IMR-90 (cell line): ENCODE measurements around the gene COLEC12. TPM values are rescaled to one million over a fixed set of nuclear protein-coding genes. Genes with fewer than 3 reads are reported as not detected.

Experiments used
- ATAC-seq: fragments of 200-7000 bp; cut with Tn5 transposase; 2 replicates; pipeline ENCODE4 v1.9.1; 2020; ENCODE audit warnings: low read depth, mild to moderate bottlenecking, moderate library complexity
- BruUV-seq: library from RNA; stranded (reverse); fragments of 400-500 nt; replicated peaks from 2 replicates; lab custom pipeline; 2021; lab: Mats Ljungman, UMichigan
- CTCF ChIA-PET: fragments of 300-600 bp; formaldehyde crosslinking; extraction: SDS; loops from one replicate; lab custom pipeline; 2021; ENCODE audit warnings: antibody characterized with exemption; lab: Yijun Ruan, JAX
- POLR2A ChIA-PET: fragments of 300-600 bp; sonication (Branson Sonifier 250); formaldehyde crosslinking; loops from one replicate; lab custom pipeline; 2022; ENCODE audit warnings: antibody characterized with exemption; ENCODE audit not compliant: unreplicated experiment; lab: Charles Lee
- DNase-seq: peaks from one replicate; pipeline ENCODE4 v3.0.0; 2013
- H2AFZ ChIP-seq: replicated peaks from 2 replicates; pipeline ENCODE3; 2013; ENCODE audit warnings: low read length, mild to moderate bottlenecking; ENCODE audit not compliant: poor library complexity
- H2AK5ac ChIP-seq: 2 replicates; pipeline ENCODE4 v1.6.1; 2013; ENCODE audit warnings: low read depth, low read length, inconsistent platforms
- H2AK9ac ChIP-seq: replicated peaks from 2 replicates; pipeline ENCODE3; 2013; ENCODE audit warnings: mild to moderate bottlenecking, low read depth, low read length, moderate library complexity; ENCODE audit not compliant: poor library complexity
- H2BK120ac ChIP-seq: 2 replicates; pipeline ENCODE4 v1.6.1; 2013; ENCODE audit warnings: low read depth, low read length, inconsistent platforms
- H2BK15ac ChIP-seq: 3 replicates; pipeline ENCODE4 v1.6.1; 2013; ENCODE audit warnings: low read depth, low read length, inconsistent platforms
- H2BK20ac ChIP-seq: 2 replicates; pipeline ENCODE4 v1.6.1; 2013; ENCODE audit warnings: low read depth, mild to moderate bottlenecking, inconsistent platforms, low read length, moderate library complexity
- H2BK5ac ChIP-seq: 2 replicates; pipeline ENCODE4 v1.6.1; 2013; ENCODE audit warnings: mild to moderate bottlenecking, low read depth, low read length, inconsistent platforms; ENCODE audit not compliant: poor library complexity, severe bottlenecking
- H3K14ac ChIP-seq: replicated peaks from 2 replicates; pipeline ENCODE4 v1.6.1; 2013; ENCODE audit warnings: low read depth, low read length, inconsistent platforms
- H3K18ac ChIP-seq: 2 replicates; pipeline ENCODE4 v1.6.1; 2013; ENCODE audit warnings: low read depth, low read length, control low read depth
- H3K23ac ChIP-seq: 2 replicates; pipeline ENCODE4 v1.6.1; 2013; ENCODE audit warnings: low read depth, low read length, inconsistent platforms
- H3K27ac ChIP-seq: 2 replicates; pipeline ENCODE4 v1.5.1; 2013; ENCODE audit warnings: mild to moderate bottlenecking, control low read depth, low read length; ENCODE audit not compliant: insufficient read depth
- H3K27me3 ChIP-seq: 2 replicates; pipeline ENCODE4 v1.6.1; 2013; ENCODE audit warnings: low read length; ENCODE audit not compliant: control insufficient read depth, insufficient read depth
- H3K36me3 ChIP-seq: 2 replicates; pipeline ENCODE4 v1.6.1; 2013; ENCODE audit warnings: low read length, mixed read lengths; ENCODE audit not compliant: control insufficient read depth, insufficient read depth
- H3K4ac ChIP-seq: 2 replicates; pipeline ENCODE4 v1.6.1; 2013; ENCODE audit warnings: low read depth, low read length, inconsistent platforms
- H3K4me1 ChIP-seq: 2 replicates; pipeline ENCODE4 v1.6.1; 2013; ENCODE audit warnings: low read length, mixed read lengths; ENCODE audit not compliant: control insufficient read depth, insufficient read depth
- H3K4me2 ChIP-seq: 2 replicates; pipeline ENCODE4 v1.6.1; 2013; ENCODE audit warnings: low read depth, mild to moderate bottlenecking, control low read depth, low read length, moderate library complexity
- H3K4me3 ChIP-seq: 2 replicates; pipeline ENCODE4 v1.5.1; 2013; ENCODE audit warnings: low read depth, mild to moderate bottlenecking, control low read depth, low read length, moderate library complexity; ENCODE audit not compliant: insufficient read depth
- H3K56ac ChIP-seq: 2 replicates; pipeline ENCODE4 v1.6.1; 2013; ENCODE audit warnings: low read length, inconsistent platforms; ENCODE audit not compliant: insufficient read depth; ENCODE audit errors: extremely low read depth
- H3K79me1 ChIP-seq, 2 experiments: 2 replicates each; pipeline ENCODE4 v1.6.1; 2013; ENCODE audit warnings: low read length in 2 of 2, inconsistent platforms in 1 of 2, low read depth in 1 of 2
- H3K9ac ChIP-seq: 2 replicates; pipeline ENCODE4 v1.6.1; 2013; ENCODE audit warnings: low read depth, low read length, control low read depth
- H3K9me1 ChIP-seq: 2 replicates; pipeline ENCODE4 v1.6.1; 2013; ENCODE audit warnings: low read length, inconsistent platforms; ENCODE audit not compliant: insufficient read depth
- H3K9me3 ChIP-seq: 2 replicates; pipeline ENCODE4 v1.6.1; 2013; ENCODE audit warnings: low read length; ENCODE audit not compliant: control insufficient read depth, insufficient read depth
- H4K20me1 ChIP-seq: 2 replicates; pipeline ENCODE4 v1.6.1; 2013; ENCODE audit warnings: low read length, inconsistent platforms; ENCODE audit not compliant: insufficient read depth
- H4K5ac ChIP-seq: 2 replicates; pipeline ENCODE4 v1.6.1; 2013; ENCODE audit warnings: mild to moderate bottlenecking, low read depth, low read length, control low read depth
- H4K8ac ChIP-seq, 2 experiments: 2 replicates each; pipeline ENCODE4 v1.6.1; 2013; ENCODE audit warnings: low read depth in 2 of 2, low read length in 2 of 2, control low read depth in 1 of 2, inconsistent platforms in 1 of 2
- H4K91ac ChIP-seq: 2 replicates; pipeline ENCODE4 v1.6.1; 2013; ENCODE audit warnings: low read depth, low read length, inconsistent platforms; ENCODE audit not compliant: insufficient read depth
- BHLHE40 ChIP-seq: fragments of 150-350 bp; IDR thresholded peaks from 2 replicates; pipeline ENCODE4 v1.6.1; 2016; ENCODE audit warnings: mild to moderate bottlenecking, low read depth, low read length
- CEBPB ChIP-seq: IDR thresholded peaks from 2 replicates; pipeline ENCODE4 v1.6.1; 2012; ENCODE audit warnings: low read depth, low read length, improper control_type of control experiment
- CHD1 ChIP-seq: IDR thresholded peaks from 2 replicates; pipeline ENCODE4 v1.6.1; 2012; ENCODE audit warnings: low read depth, low read length, improper control_type of control experiment
- FOS ChIP-seq: fragments of 150-350 bp; IDR thresholded peaks from 2 replicates; pipeline ENCODE4 v1.6.1; 2016; ENCODE audit warnings: low read depth, low read length
- MAFK ChIP-seq: IDR thresholded peaks from 2 replicates; pipeline ENCODE4 v1.6.1; 2012; ENCODE audit warnings: low read depth, low read length, improper control_type of control experiment
- MAZ ChIP-seq: IDR thresholded peaks from 2 replicates; pipeline ENCODE4 v1.6.1; 2012; ENCODE audit warnings: low read depth, mild to moderate bottlenecking, low read length, improper control_type of control experiment, moderate library complexity, borderline replicate concordance
- MXI1 ChIP-seq: IDR thresholded peaks from 2 replicates; pipeline ENCODE4 v1.6.1; 2012; ENCODE audit warnings: low read depth, mild to moderate bottlenecking, low read length, moderate library complexity, borderline replicate concordance
- NFE2L2 ChIP-seq: fragments of 150-350 bp; IDR thresholded peaks from 2 replicates; pipeline ENCODE4 v1.6.1; 2016; ENCODE audit warnings: low read depth, mild to moderate bottlenecking, low read length
- POLR2A ChIP-seq: IDR thresholded peaks from 2 replicates; pipeline ENCODE4 v1.6.1; 2012; ENCODE audit warnings: mild to moderate bottlenecking, low read depth, low read length
- RAD21 ChIP-seq: IDR thresholded peaks from 2 replicates; pipeline ENCODE4 v1.6.1; 2012; ENCODE audit warnings: low read length, improper control_type of control experiment
- RCOR1 ChIP-seq: IDR thresholded peaks from 2 replicates; pipeline ENCODE4 v1.6.1; 2012; ENCODE audit warnings: mild to moderate bottlenecking, low read length, improper control_type of control experiment; ENCODE audit not compliant: insufficient replicate concordance
- RFX5 ChIP-seq: IDR thresholded peaks from 2 replicates; pipeline ENCODE4 v1.8.0; 2012; ENCODE audit warnings: low read depth, mild to moderate bottlenecking, low read length, moderate library complexity
- SMC3 ChIP-seq: fragments of 150-350 bp; IDR thresholded peaks from 2 replicates; pipeline ENCODE4 v1.6.1; 2016; ENCODE audit warnings: low read depth, mild to moderate bottlenecking, antibody characterized with exemption, low read length, moderate library complexity
- WGBS, 2 experiments: methylation state at CpG; one replicate each; pipeline versions ENCODE4 v1.1.5 to v1.1.7; 2013; ENCODE audit warnings: missing lambda C conversion rate in 2 of 2; ENCODE audit not compliant: insufficient read length in 1 of 2; ENCODE audit errors: extremely low coverage in 2 of 2; 5-methylcytosine and 5-hydroxymethylcytosine counted together
- dilution Hi-C: fragments of 300-500 bp; cut with HindIII; formaldehyde crosslinking; loops from one replicate; pipeline ENCODE4 v1.14.3; 2018; ENCODE audit warnings: low sequenced_read_pairs; ENCODE audit not compliant: unreplicated experiment
- in situ Hi-C: fragments of 300-500 bp; cut with MboI; formaldehyde crosslinking; loops from 3 replicates; pipeline ENCODE4 v1.14.3; 2019; ENCODE audit warnings: low sequenced_read_pairs, inconsistent platforms, mixed read lengths
- intact Hi-C: fragments of 100-400 bp; cut with micrococcal nuclease; formaldehyde crosslinking; loops from 2 replicates; pipeline ENCODE4 v1.10.0; 2022
- polyA plus RNA-seq, 3 experiments: library from polyadenylated mRNA; depleted of rRNA; stranded (reverse); fragments of >200 nt; gene quantifications; 2 replicates each; pipeline ENCODE4 v1.2.3, GENCODE V29; 2012; ENCODE audit warnings: low replicate concordance in 1 of 3
- total RNA-seq: library from RNA; depleted of rRNA; stranded (reverse); fragments of >200 nt; gene quantifications from 2 replicates; pipeline ENCODE4 v1.2.3, GENCODE V29; 2012
- TF ChIP-seq, protein P1 (sequence below): fragments of 150-350 bp; IDR thresholded peaks from 2 replicates; pipeline ENCODE4 v1.6.1; 2016; ENCODE audit warnings: low read depth, mild to moderate bottlenecking, low read length, moderate library complexity, borderline replicate concordance
- TF ChIP-seq, protein P2 (sequence below): fragments of 150-350 bp; IDR thresholded peaks from 2 replicates; pipeline ENCODE4 v1.6.1; 2017; ENCODE audit warnings: mild to moderate bottlenecking, antibody characterized with exemption, low read length, low read depth

The COLEC12 gene
- total and polyA plus RNA-seq, 2 of the 4 experiments (the other 2 are of a cell fraction): 1.0 to 2.3 TPM

DNA sequence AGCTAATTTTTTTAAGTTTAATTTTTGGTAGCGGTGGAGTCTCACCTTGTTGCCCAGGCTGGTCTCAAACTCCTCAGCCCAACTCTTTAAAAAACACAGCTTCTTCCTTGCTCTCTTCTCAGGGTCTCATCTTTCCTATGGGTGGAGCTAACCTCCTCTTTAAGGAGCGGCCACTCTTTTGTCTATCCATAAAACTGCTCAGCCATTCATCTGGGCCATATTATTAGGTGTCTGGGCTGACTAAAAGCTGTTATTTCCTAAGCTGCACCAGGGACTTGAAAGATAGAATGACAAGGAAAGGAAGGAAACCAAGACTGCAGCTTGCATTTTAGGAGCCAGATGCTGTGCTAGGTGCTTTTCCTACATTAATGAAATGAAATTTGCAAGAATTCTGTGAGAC is 196.9 kb downstream of the COLEC12 start:
- Histone ChIP-seq H3K79me1 (no peaks in the 10 kb centered on the region), H4K8ac (no peak overlapping the region), H3K14ac (no peak overlapping the region), H2BK20ac (no peak overlapping the region), H2BK5ac (no peak overlapping the region), H2BK15ac (no peak overlapping the region), H3K36me3 (no peaks in the 10 kb centered on the region), H2AFZ (no peak overlapping the region), H3K4ac (no peak overlapping the region), H3K27me3 (peaks cover 55% of the 10 kb centered on the region), H3K9me3 (no peaks in the 10 kb centered on the region), H2BK120ac (no peak overlapping the region), H2AK5ac (no peak overlapping the region), H3K56ac (no peak overlapping the region), H4K91ac (no peak overlapping the region), H4K5ac (no peak overlapping the region), H3K4me1 (no peaks in the 10 kb centered on the region), H3K9ac (no peak overlapping the region), H2AK9ac (no peak overlapping the region), H3K9me1 (no peaks in the 10 kb centered on the region), H3K4me3 (no peak overlapping the region), H4K20me1 (no peaks in the 10 kb centered on the region), H3K23ac (no peak overlapping the region), H3K4me2 (no peak overlapping the region), H3K18ac (no peak overlapping the region), H3K27ac (no peak overlapping the region)
- ATAC-seq (no peak), DNase-seq (no peak)
- TF ChIP-seq FOS (no peak), MAFK (no peak), NFE2L2 (no peak), MAZ (no peak), RCOR1 (no peak), SMC3 (no peak), MXI1 (no peak), CEBPB (no peak), POLR2A (no peak), CHD1 (no peak), RFX5 (no peak), BHLHE40 (no peak), RAD21 (no peak)
- TF ChIP-seq, protein P1, sequence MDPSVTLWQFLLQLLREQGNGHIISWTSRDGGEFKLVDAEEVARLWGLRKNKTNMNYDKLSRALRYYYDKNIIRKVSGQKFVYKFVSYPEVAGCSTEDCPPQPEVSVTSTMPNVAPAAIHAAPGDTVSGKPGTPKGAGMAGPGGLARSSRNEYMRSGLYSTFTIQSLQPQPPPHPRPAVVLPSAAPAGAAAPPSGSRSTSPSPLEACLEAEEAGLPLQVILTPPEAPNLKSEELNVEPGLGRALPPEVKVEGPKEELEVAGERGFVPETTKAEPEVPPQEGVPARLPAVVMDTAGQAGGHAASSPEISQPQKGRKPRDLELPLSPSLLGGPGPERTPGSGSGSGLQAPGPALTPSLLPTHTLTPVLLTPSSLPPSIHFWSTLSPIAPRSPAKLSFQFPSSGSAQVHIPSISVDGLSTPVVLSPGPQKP: no peak
- TF ChIP-seq, protein P2, sequence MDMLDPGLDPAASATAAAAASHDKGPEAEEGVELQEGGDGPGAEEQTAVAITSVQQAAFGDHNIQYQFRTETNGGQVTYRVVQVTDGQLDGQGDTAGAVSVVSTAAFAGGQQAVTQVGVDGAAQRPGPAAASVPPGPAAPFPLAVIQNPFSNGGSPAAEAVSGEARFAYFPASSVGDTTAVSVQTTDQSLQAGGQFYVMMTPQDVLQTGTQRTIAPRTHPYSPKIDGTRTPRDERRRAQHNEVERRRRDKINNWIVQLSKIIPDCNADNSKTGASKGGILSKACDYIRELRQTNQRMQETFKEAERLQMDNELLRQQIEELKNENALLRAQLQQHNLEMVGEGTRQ: no peak
- ChIA-PET CTCF (no interaction called here), POLR2A (interaction anchor here (0.5 to 0.6 kb wide), 2 partner anchors 27 to 36 kb away, joined by 5 to 15 read pairs; no protein-coding TSS in a partner anchor)
- intact Hi-C loops: no loop called here
- BruUV-seq: no TSS peak
- dilution Hi-C loops: no loop called here
- in situ Hi-C loops: no loop called here
- WGBS, 2 experiments: no CpG with 5 or more reads among the region's 2 CpGs
